IMR-90 (cell line): Measurements from ENCODE around the gene ZFR2. TPM values are rescaled to one million over a fixed set of nuclear protein-coding genes. Genes with fewer than 3 reads are reported as not detected.
"Not testable (repeated sequence)": the region's sequence is repeated elsewhere in the genome, so short reads cannot be mapped to it uniquely, and the experiment has no call there.

Experiments used
- ATAC-seq: fragments of 200-7000 bp; cut with Tn5 transposase; 2 replicates; pipeline ENCODE4 v1.9.1; 2020; ENCODE audit warnings: low read depth, mild to moderate bottlenecking, moderate library complexity
- BruUV-seq: library from RNA; stranded (reverse); fragments of 400-500 nt; replicated peaks from 2 replicates; lab custom pipeline; 2021; lab: Mats Ljungman, UMichigan
- CTCF ChIA-PET: fragments of 300-600 bp; formaldehyde crosslinking; extraction: SDS; loops from one replicate; lab custom pipeline; 2021; ENCODE audit warnings: antibody characterized with exemption; lab: Yijun Ruan, JAX
- POLR2A ChIA-PET: fragments of 300-600 bp; sonication (Branson Sonifier 250); formaldehyde crosslinking; loops from one replicate; lab custom pipeline; 2022; ENCODE audit warnings: antibody characterized with exemption; ENCODE audit not compliant: unreplicated experiment; lab: Charles Lee
- DNase-seq: peaks from one replicate; pipeline ENCODE4 v3.0.0; 2013
- H2AFZ ChIP-seq: replicated peaks from 2 replicates; pipeline ENCODE3; 2013; ENCODE audit warnings: low read length, mild to moderate bottlenecking; ENCODE audit not compliant: poor library complexity
- H2AK5ac ChIP-seq: 2 replicates; pipeline ENCODE4 v1.6.1; 2013; ENCODE audit warnings: low read depth, low read length, inconsistent platforms
- H2AK9ac ChIP-seq: replicated peaks from 2 replicates; pipeline ENCODE3; 2013; ENCODE audit warnings: mild to moderate bottlenecking, low read depth, low read length, moderate library complexity; ENCODE audit not compliant: poor library complexity
- H2BK120ac ChIP-seq: 2 replicates; pipeline ENCODE4 v1.6.1; 2013; ENCODE audit warnings: low read depth, low read length, inconsistent platforms
- H2BK15ac ChIP-seq: 3 replicates; pipeline ENCODE4 v1.6.1; 2013; ENCODE audit warnings: low read depth, low read length, inconsistent platforms
- H2BK20ac ChIP-seq: 2 replicates; pipeline ENCODE4 v1.6.1; 2013; ENCODE audit warnings: low read depth, mild to moderate bottlenecking, inconsistent platforms, low read length, moderate library complexity
- H2BK5ac ChIP-seq: 2 replicates; pipeline ENCODE4 v1.6.1; 2013; ENCODE audit warnings: mild to moderate bottlenecking, low read depth, low read length, inconsistent platforms; ENCODE audit not compliant: poor library complexity, severe bottlenecking
- H3K14ac ChIP-seq: replicated peaks from 2 replicates; pipeline ENCODE4 v1.6.1; 2013; ENCODE audit warnings: low read depth, low read length, inconsistent platforms
- H3K18ac ChIP-seq: 2 replicates; pipeline ENCODE4 v1.6.1; 2013; ENCODE audit warnings: low read depth, low read length, control low read depth
- H3K23ac ChIP-seq: 2 replicates; pipeline ENCODE4 v1.6.1; 2013; ENCODE audit warnings: low read depth, low read length, inconsistent platforms
- H3K27ac ChIP-seq: 2 replicates; pipeline ENCODE4 v1.5.1; 2013; ENCODE audit warnings: mild to moderate bottlenecking, control low read depth, low read length; ENCODE audit not compliant: insufficient read depth
- H3K27me3 ChIP-seq: 2 replicates; pipeline ENCODE4 v1.6.1; 2013; ENCODE audit warnings: low read length; ENCODE audit not compliant: control insufficient read depth, insufficient read depth
- H3K36me3 ChIP-seq: 2 replicates; pipeline ENCODE4 v1.6.1; 2013; ENCODE audit warnings: low read length, mixed read lengths; ENCODE audit not compliant: control insufficient read depth, insufficient read depth
- H3K4ac ChIP-seq: 2 replicates; pipeline ENCODE4 v1.6.1; 2013; ENCODE audit warnings: low read depth, low read length, inconsistent platforms
- H3K4me1 ChIP-seq: 2 replicates; pipeline ENCODE4 v1.6.1; 2013; ENCODE audit warnings: low read length, mixed read lengths; ENCODE audit not compliant: control insufficient read depth, insufficient read depth
- H3K4me2 ChIP-seq: 2 replicates; pipeline ENCODE4 v1.6.1; 2013; ENCODE audit warnings: low read depth, mild to moderate bottlenecking, control low read depth, low read length, moderate library complexity
- H3K4me3 ChIP-seq: 2 replicates; pipeline ENCODE4 v1.5.1; 2013; ENCODE audit warnings: low read depth, mild to moderate bottlenecking, control low read depth, low read length, moderate library complexity; ENCODE audit not compliant: insufficient read depth
- H3K56ac ChIP-seq: 2 replicates; pipeline ENCODE4 v1.6.1; 2013; ENCODE audit warnings: low read length, inconsistent platforms; ENCODE audit not compliant: insufficient read depth; ENCODE audit errors: extremely low read depth
- H3K79me1 ChIP-seq, 2 experiments: 2 replicates each; pipeline ENCODE4 v1.6.1; 2013; ENCODE audit warnings: low read length in 2 of 2, inconsistent platforms in 1 of 2, low read depth in 1 of 2
- H3K9ac ChIP-seq: 2 replicates; pipeline ENCODE4 v1.6.1; 2013; ENCODE audit warnings: low read depth, low read length, control low read depth
- H3K9me1 ChIP-seq: 2 replicates; pipeline ENCODE4 v1.6.1; 2013; ENCODE audit warnings: low read length, inconsistent platforms; ENCODE audit not compliant: insufficient read depth
- H3K9me3 ChIP-seq: 2 replicates; pipeline ENCODE4 v1.6.1; 2013; ENCODE audit warnings: low read length; ENCODE audit not compliant: control insufficient read depth, insufficient read depth
- H4K20me1 ChIP-seq: 2 replicates; pipeline ENCODE4 v1.6.1; 2013; ENCODE audit warnings: low read length, inconsistent platforms; ENCODE audit not compliant: insufficient read depth
- H4K5ac ChIP-seq: 2 replicates; pipeline ENCODE4 v1.6.1; 2013; ENCODE audit warnings: mild to moderate bottlenecking, low read depth, low read length, control low read depth
- H4K8ac ChIP-seq, 2 experiments: 2 replicates each; pipeline ENCODE4 v1.6.1; 2013; ENCODE audit warnings: low read depth in 2 of 2, low read length in 2 of 2, control low read depth in 1 of 2, inconsistent platforms in 1 of 2
- H4K91ac ChIP-seq: 2 replicates; pipeline ENCODE4 v1.6.1; 2013; ENCODE audit warnings: low read depth, low read length, inconsistent platforms; ENCODE audit not compliant: insufficient read depth
- WGBS, 2 experiments: methylation state at CpG; one replicate each; pipeline versions ENCODE4 v1.1.5 to v1.1.7; 2013; ENCODE audit warnings: missing lambda C conversion rate in 2 of 2; ENCODE audit not compliant: insufficient read length in 1 of 2; ENCODE audit errors: extremely low coverage in 2 of 2; 5-methylcytosine and 5-hydroxymethylcytosine counted together
- dilution Hi-C: fragments of 300-500 bp; cut with HindIII; formaldehyde crosslinking; loops from one replicate; pipeline ENCODE4 v1.14.3; 2018; ENCODE audit warnings: low sequenced_read_pairs; ENCODE audit not compliant: unreplicated experiment
- in situ Hi-C: fragments of 300-500 bp; cut with MboI; formaldehyde crosslinking; loops from 3 replicates; pipeline ENCODE4 v1.14.3; 2019; ENCODE audit warnings: low sequenced_read_pairs, inconsistent platforms, mixed read lengths
- intact Hi-C: fragments of 100-400 bp; cut with micrococcal nuclease; formaldehyde crosslinking; loops from 2 replicates; pipeline ENCODE4 v1.10.0; 2022
- polyA plus RNA-seq, 3 experiments: library from polyadenylated mRNA; depleted of rRNA; stranded (reverse); fragments of >200 nt; gene quantifications; 2 replicates each; pipeline ENCODE4 v1.2.3, GENCODE V29; 2012; ENCODE audit warnings: low replicate concordance in 1 of 3
- total RNA-seq: library from RNA; depleted of rRNA; stranded (reverse); fragments of >200 nt; gene quantifications from 2 replicates; pipeline ENCODE4 v1.2.3, GENCODE V29; 2012

Gene ZFR2
- total and polyA plus RNA-seq, 2 of the 4 experiments (the other 2 are of a cell fraction): 0.19 TPM; not detected in 1

DNA sequence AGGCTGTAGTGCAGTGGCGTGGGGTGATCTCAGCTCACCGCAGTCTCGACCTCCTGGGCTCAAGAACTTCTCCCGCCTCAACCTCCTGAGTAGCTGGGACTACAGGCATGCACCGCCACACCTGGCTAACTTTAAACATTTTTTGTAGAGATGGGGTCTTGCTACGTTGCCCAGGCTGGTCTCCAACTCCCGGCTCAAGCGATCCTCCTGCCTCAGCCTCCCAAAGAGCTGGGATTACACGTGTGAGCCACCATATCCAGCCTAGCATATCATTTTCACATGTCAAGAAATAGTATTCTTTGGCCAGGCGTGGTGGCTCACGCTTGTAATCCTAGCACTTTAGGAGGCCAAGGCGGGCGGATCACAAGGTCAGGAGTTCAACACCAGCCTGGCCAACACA lies 110.5 kb downstream of the ZFR2 start:
- CTCF ChIA-PET, H3K4ac ChIP-seq, H3K9me3 ChIP-seq, H3K14ac ChIP-seq, H4K91ac ChIP-seq, dilution Hi-C loops, H4K8ac ChIP-seq, H2AFZ ChIP-seq, H3K4me1 ChIP-seq, H2AK9ac ChIP-seq, H2BK15ac ChIP-seq, H3K56ac ChIP-seq, H3K4me3 ChIP-seq, H2BK5ac ChIP-seq, H4K20me1 ChIP-seq, H3K27ac ChIP-seq, DNase-seq, intact Hi-C loops, H2BK20ac ChIP-seq, H2BK120ac ChIP-seq, H4K5ac ChIP-seq, POLR2A ChIA-PET, H3K23ac ChIP-seq, H3K9me1 ChIP-seq, H3K9ac ChIP-seq, H2AK5ac ChIP-seq, BruUV-seq, ATAC-seq, H3K18ac ChIP-seq, H3K4me2 ChIP-seq, in situ Hi-C loops, H3K27me3 ChIP-seq, H3K36me3 ChIP-seq: not testable (repeated sequence)
- H3K79me1 ChIP-seq: peaks cover 11 to 27% of the 10 kb centered on the region in 2 experiments
- 89% methylated on average over 3 of the region's 13 CpGs; no CpG with 5 or more reads in 1 of the 2 experiments for WGBS, 2 experiments

DNA sequence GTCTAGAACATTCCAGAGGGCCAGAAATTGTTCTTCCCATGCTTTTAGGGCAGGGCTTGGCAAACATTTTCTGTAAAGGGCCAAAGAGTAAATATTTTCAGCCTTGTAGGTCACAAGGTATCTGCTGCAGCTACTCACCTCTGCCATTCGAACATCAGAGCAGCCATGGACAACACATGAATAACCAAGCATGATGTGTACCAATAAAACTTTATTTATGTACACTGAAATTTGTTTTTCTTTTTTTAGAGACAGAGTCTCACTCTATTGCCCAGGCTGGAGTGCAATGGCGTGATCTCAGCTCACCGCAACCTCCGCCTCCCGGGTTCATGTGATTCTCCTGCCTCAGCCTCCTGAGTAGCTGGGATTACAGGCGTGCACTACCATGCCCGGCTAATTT lies 111.1 kb downstream of the ZFR2 start:
- H2BK5ac ChIP-seq, H4K5ac ChIP-seq, H3K36me3 ChIP-seq, H3K9ac ChIP-seq, dilution Hi-C loops, H3K4me1 ChIP-seq, H3K4me2 ChIP-seq, H3K9me1 ChIP-seq, H3K14ac ChIP-seq, H4K20me1 ChIP-seq, H3K4me3 ChIP-seq, H3K27ac ChIP-seq, H2AK9ac ChIP-seq, H2BK15ac ChIP-seq, ATAC-seq, H2BK20ac ChIP-seq, intact Hi-C loops, in situ Hi-C loops, H3K56ac ChIP-seq, H3K23ac ChIP-seq, H4K8ac ChIP-seq, H3K27me3 ChIP-seq, H3K18ac ChIP-seq, CTCF ChIA-PET, H2AK5ac ChIP-seq, H3K4ac ChIP-seq, H3K9me3 ChIP-seq, H2AFZ ChIP-seq, H4K91ac ChIP-seq, BruUV-seq, H2BK120ac ChIP-seq, DNase-seq, POLR2A ChIA-PET: not testable (repeated sequence)
- WGBS, 2 experiments: no CpG with 5 or more reads among the region's 7 CpGs
- peaks cover 7 to 24% of the 10 kb centered on the region in 2 experiments for H3K79me1 ChIP-seq
